ENCODE data around the gene SAA1. TPM values are rescaled to one million over a fixed set of nuclear protein-coding genes. Genes with fewer than 3 reads are reported as not detected.

Gene SAA1
- total RNA-seq, 1 experiment from 2014 or later = 7.9 TPM

DNA sequence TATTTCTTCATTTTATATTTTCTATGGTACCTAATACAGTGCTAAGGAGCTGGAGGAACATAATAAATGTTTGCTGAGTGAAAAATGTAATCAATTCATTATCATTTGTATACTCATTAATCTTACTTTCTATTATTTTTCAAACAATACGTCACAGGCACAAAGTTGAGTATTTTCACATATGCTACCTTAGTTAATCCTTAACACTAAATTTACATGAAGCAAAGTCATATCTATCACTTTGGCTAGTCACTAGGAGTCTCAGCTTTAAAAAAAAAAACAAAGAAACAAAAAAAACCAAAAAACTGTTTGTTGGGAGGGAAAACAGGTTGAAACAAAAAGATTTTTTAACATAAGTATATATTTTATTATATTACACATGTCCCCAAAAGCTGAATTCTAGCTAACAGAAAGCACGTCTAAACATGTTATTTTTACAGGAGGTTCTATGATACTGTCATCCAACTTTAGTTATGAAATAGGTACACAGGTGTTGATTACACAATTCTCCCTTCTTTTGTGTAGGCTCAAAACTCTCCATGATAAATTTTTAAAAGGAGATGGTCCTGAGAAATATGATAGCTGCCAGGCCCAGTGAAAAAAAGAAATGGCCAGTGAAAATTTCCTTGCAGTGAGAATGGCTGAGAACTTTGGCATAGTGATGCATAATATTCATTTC is 41.5 kb downstream of the SAA1 start:
- intact Hi-C loops (cut with micrococcal nuclease; ENCODE audit: unreplicated experiment) = no loop called here
- ATAC-seq = no peak

DNA sequence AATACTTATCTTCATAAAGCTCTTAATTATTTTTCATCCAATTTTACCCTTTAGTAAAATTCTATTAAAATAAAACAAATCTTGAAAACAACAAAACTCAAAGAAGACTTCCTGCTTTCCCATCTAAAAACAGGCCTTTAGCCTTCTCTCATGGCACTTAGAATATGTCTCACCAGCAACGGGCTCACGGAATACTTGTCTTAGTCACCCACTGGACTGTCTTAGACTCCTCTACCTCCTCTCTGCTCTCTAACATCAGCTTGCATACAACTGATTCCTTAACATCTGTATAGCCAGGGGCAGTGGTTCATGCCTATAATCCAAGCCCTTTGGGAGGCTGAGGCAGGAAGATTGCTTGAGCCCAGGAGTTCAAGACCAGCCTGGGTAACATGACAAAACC is 42.2 kb downstream of the SAA1 start:
- Histone ChIP-seq H3K9me3 (ENCODE audit: control insufficient read depth, insufficient read depth, low read depth, low read length) (no peaks in the 10 kb centered on the region), H3K27ac (ENCODE audit: low read length) (no peak overlapping the region), H3K36me3 (ENCODE audit: control insufficient read depth, insufficient read depth, low read length) (peaks cover 25% of the 10 kb centered on the region), H3K4me1 (ENCODE audit: control insufficient read depth, insufficient read depth, low read length) (no peaks in the 10 kb centered on the region; the same call in 1 of the 2 replicates), H3K27me3 (ENCODE audit: control insufficient read depth, insufficient read depth, low read length) (no peaks in the 10 kb centered on the region), H3K4me3 (ENCODE audit: low read depth in 2 of 2, low read length in 2 of 2) (no peak overlapping the region)
- ATAC-seq (no peak), DNase-seq (ENCODE audit: low read depth, low spot score) (no peak)
- TF ChIP-seq TCF7L2 (IDR thresholded peaks at IDR 0.05; ENCODE audit: low read depth, low read length) (no peak), POLR2AphosphoS5 (IDR thresholded peaks at IDR 0.05; ENCODE audit: low read depth, low read length) (no peak), SIN3A (IDR thresholded peaks at IDR 0.05; ENCODE audit: borderline replicate concordance, insufficient read depth, low read depth, low read length) (no peak)
- TF ChIP-seq, protein P1, sequence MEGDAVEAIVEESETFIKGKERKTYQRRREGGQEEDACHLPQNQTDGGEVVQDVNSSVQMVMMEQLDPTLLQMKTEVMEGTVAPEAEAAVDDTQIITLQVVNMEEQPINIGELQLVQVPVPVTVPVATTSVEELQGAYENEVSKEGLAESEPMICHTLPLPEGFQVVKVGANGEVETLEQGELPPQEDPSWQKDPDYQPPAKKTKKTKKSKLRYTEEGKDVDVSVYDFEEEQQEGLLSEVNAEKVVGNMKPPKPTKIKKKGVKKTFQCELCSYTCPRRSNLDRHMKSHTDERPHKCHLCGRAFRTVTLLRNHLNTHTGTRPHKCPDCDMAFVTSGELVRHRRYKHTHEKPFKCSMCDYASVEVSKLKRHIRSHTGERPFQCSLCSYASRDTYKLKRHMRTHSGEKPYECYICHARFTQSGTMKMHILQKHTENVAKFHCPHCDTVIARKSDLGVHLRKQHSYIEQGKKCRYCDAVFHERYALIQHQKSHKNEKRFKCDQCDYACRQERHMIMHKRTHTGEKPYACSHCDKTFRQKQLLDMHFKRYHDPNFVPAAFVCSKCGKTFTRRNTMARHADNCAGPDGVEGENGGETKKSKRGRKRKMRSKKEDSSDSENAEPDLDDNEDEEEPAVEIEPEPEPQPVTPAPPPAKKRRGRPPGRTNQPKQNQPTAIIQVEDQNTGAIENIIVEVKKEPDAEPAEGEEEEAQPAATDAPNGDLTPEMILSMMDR (IDR thresholded peaks at IDR 0.05) = no peak
- TF ChIP-seq, protein P2, sequence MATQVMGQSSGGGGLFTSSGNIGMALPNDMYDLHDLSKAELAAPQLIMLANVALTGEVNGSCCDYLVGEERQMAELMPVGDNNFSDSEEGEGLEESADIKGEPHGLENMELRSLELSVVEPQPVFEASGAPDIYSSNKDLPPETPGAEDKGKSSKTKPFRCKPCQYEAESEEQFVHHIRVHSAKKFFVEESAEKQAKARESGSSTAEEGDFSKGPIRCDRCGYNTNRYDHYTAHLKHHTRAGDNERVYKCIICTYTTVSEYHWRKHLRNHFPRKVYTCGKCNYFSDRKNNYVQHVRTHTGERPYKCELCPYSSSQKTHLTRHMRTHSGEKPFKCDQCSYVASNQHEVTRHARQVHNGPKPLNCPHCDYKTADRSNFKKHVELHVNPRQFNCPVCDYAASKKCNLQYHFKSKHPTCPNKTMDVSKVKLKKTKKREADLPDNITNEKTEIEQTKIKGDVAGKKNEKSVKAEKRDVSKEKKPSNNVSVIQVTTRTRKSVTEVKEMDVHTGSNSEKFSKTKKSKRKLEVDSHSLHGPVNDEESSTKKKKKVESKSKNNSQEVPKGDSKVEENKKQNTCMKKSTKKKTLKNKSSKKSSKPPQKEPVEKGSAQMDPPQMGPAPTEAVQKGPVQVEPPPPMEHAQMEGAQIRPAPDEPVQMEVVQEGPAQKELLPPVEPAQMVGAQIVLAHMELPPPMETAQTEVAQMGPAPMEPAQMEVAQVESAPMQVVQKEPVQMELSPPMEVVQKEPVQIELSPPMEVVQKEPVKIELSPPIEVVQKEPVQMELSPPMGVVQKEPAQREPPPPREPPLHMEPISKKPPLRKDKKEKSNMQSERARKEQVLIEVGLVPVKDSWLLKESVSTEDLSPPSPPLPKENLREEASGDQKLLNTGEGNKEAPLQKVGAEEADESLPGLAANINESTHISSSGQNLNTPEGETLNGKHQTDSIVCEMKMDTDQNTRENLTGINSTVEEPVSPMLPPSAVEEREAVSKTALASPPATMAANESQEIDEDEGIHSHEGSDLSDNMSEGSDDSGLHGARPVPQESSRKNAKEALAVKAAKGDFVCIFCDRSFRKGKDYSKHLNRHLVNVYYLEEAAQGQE (IDR thresholded peaks at IDR 0.05; ENCODE audit: insufficient read depth in 1 of 2, low read depth in 2 of 2, low read length in 1 of 2) = no peak
- intact Hi-C loops (cut with micrococcal nuclease; ENCODE audit: unreplicated experiment) = no loop called here
- in situ Hi-C loops (cut with HindIII; ENCODE audit: low pct_unique_long_range_greater_than_20kb, low sequenced_read_pairs) = no loop called here
- no TSS peak for BruUV-seq (replicated peaks)
- ChIA-PET POLR2A (interaction anchor here (0.5 kb wide), 1 partner anchor 98 kb away, joined by 6 read pairs; no protein-coding TSS in a partner anchor), CTCF (no interaction called here)

More for the DNA sequence above, 41.5 kb downstream of the SAA1 start:
- H3K4me3 ChIP-seq (ENCODE audit: low read depth in 2 of 2, low read length in 2 of 2) = no peak overlapping the region
- H3K36me3 ChIP-seq (ENCODE audit: control insufficient read depth, insufficient read depth, low read length) = peaks cover 25% of the 10 kb centered on the region
- TF ChIP-seq POLR2AphosphoS5 (IDR thresholded peaks at IDR 0.05; ENCODE audit: low read depth, low read length) (no peak), TCF7L2 (IDR thresholded peaks at IDR 0.05; ENCODE audit: low read depth, low read length) (no peak)
- TF ChIP-seq, protein P2 (IDR thresholded peaks at IDR 0.05; ENCODE audit: insufficient read depth in 1 of 2, low read depth in 2 of 2, low read length in 1 of 2) = no peak
- no peak for DNase-seq (ENCODE audit: low read depth, low spot score)
- H3K27me3 ChIP-seq (ENCODE audit: control insufficient read depth, insufficient read depth, low read length) = no peaks in the 10 kb centered on the region
- TSS peak; percentile 10 for BruUV-seq (replicated peaks)
- no peaks in the 10 kb centered on the region for H3K9me3 ChIP-seq (ENCODE audit: control insufficient read depth, insufficient read depth, low read depth, low read length)
- POLR2A ChIA-PET = interaction anchor here (0.5 kb wide), 1 partner anchor 97 kb away, joined by 6 read pairs; no protein-coding TSS in a partner anchor
- in situ Hi-C loops (cut with HindIII; ENCODE audit: low pct_unique_long_range_greater_than_20kb, low sequenced_read_pairs) = no loop called here
- no peaks in the 10 kb centered on the region for H3K4me1 ChIP-seq (ENCODE audit: control insufficient read depth, insufficient read depth, low read length)
- H3K27ac ChIP-seq (ENCODE audit: low read length) = no peak overlapping the region
- CTCF ChIA-PET = no interaction called here
